Gastrocnemius medialis (tissue), 4 donors: ENCODE data around the gene CYP27A1. TPM values are rescaled to one million over a fixed set of nuclear protein-coding genes. Genes with fewer than 3 reads are reported as not detected.

Experiments used
- ATAC-seq, 2 donors: fragments of 150-250 bp; one replicate each; pipeline ENCODE4 v1.9.1; 2016
- DNase-seq, 2 donors: peaks; one replicate each; pipeline ENCODE4 v3.0.0-alpha.2; 2019
- H3K27ac ChIP-seq, 4 donors: fragments of 200-600 bp; sonication (generic); 1 replicate in 1 of 4; 2 replicates in 3 of 4; pipeline ENCODE4 v1.5.1; 2016 to 2018; ENCODE audit warnings: mild to moderate bottlenecking in 2 of 4, moderate library complexity in 1 of 4
- H3K27me3 ChIP-seq, 3 donors: fragments of 200-600 bp; sonication (generic) in 2 of 3; 1 replicate in 1 of 3; 2 replicates in 2 of 3; pipeline versions ENCODE4 v1.5.1 to v1.6.0; 2016 to 2019; ENCODE audit warnings: mild to moderate bottlenecking in 1 of 3, moderate library complexity in 1 of 3
- H3K36me3 ChIP-seq, 2 donors: fragments of 200-600 bp; sonication (generic) in 1 of 2; one replicate each; pipeline ENCODE4 v1.5.1; 2017 to 2018
- H3K4me1 ChIP-seq, 2 donors: fragments of 200-600 bp; sonication (generic) in 1 of 2; one replicate each; pipeline ENCODE4 v1.5.1; 2016 to 2017; ENCODE audit warnings: mild to moderate bottlenecking in 2 of 2
- H3K4me3 ChIP-seq, 4 donors: fragments of 200-600 bp; sonication (generic) in 3 of 4; 1 replicate in 1 of 4; 2 replicates in 3 of 4; pipeline ENCODE4 v1.5.1; 2016 to 2019; ENCODE audit warnings: mild to moderate bottlenecking in 2 of 4
- H3K9me3 ChIP-seq, 3 donors: fragments of 200-600 bp; sonication (generic) in 2 of 3; 1 replicate in 1 of 3; 2 replicates in 2 of 3; pipeline ENCODE4 v1.5.1; 2016 to 2019
- CTCF ChIP-seq, 5 experiments: fragments of 450-650 bp in 3 of 5; fragments of 200-600 bp in 2 of 5; sonication (generic) in 2 of 5; IDR thresholded peaks in 4 of 5; conservative IDR thresholded peaks in 1 of 5; 1 replicate in 4 of 5; 2 replicates in 1 of 5; pipeline ENCODE4 v1.5.1; 2016 to 2019; ENCODE audit warnings: antibody characterized with exemption in 5 of 5, mild to moderate bottlenecking in 3 of 5, moderate library complexity in 3 of 5
- POLR2A ChIP-seq, 2 donors: fragments of 450-650 bp; IDR thresholded peaks; one replicate each; pipeline ENCODE4 v1.6.1; 2017; ENCODE audit warnings: antibody characterized with exemption in 2 of 2, mild to moderate bottlenecking in 2 of 2, moderate library complexity in 2 of 2
- in situ Hi-C, 4 donors: fragments of 200-750 bp; cut with MboI; loops; one replicate each; pipeline versions ENCODE4 v1.15.0 to v1.8.0; 2017; ENCODE audit warnings: low sequenced_read_pairs in 4 of 4
- intact Hi-C: fragments of 100-400 bp; cut with DNase I; formaldehyde crosslinking; loops from one replicate; pipeline ENCODE4 v1.15.1; 2023; ENCODE audit warnings: low total_unique reads
- total RNA-seq, 4 donors: library from RNA; depleted of rRNA; stranded (reverse); fragments of >200 nt; gene quantifications; one replicate each; pipeline versions ENCODE4 v1.1.0 to v1.2.3, GENCODE V29; 2016

The CYP27A1 gene
- total RNA-seq, 4 donors from 2014 or later, result 17.9 to 56.3 (median 26.8) TPM

GRCh38 chr2:218780851-218781690 lies 876 bp upstream of the CYP27A1 start:
- no peaks in the 10 kb centered on the region for H3K36me3 ChIP-seq
- intact Hi-C loops, result loop anchor here (5.0 kb wide), 2 partner anchors 66 to 69 kb away; partner anchors contain the start of gene TTLL4
- in situ Hi-C loops, result loop anchor here in 2 of 4 donors (10.0 kb wide), 2 partner anchors 54 to 66 kb away; partner anchors contain the start of genes PRKAG3 (in 1 of the 2) and TTLL4 (in 1 of the 2)
- ATAC-seq (no peak), DNase-seq (no peak)
- H3K4me1 ChIP-seq, result peaks cover 21 to 22% of the 10 kb centered on the region in 2 donors
- no peaks in the 10 kb centered on the region for H3K27me3 ChIP-seq
- peak overlapping the region; percentile 75 to 82 (median 78) for H3K4me3 ChIP-seq
- no peaks in the 10 kb centered on the region for H3K9me3 ChIP-seq
- no peak for TF ChIP-seq CTCF (IDR thresholded peaks at IDR 0.05 in 4 of 5, conservative IDR thresholded peaks at IDR 0.05 in 1 of 5)
- no peak for TF ChIP-seq POLR2A (IDR thresholded peaks at IDR 0.05)
- H3K27ac ChIP-seq, result peak overlapping the region; percentile 84 to 89 (median 86)

GRCh38 chr2:218782528-218782844 lies 539 bp downstream of the CYP27A1 start:
- in situ Hi-C loops, result loop anchor here in 2 of 4 donors (10.0 kb wide), 2 partner anchors 52 to 68 kb away; partner anchors contain the start of genes PRKAG3 (in 1 of the 2) and TTLL4 (in 1 of the 2)
- intact Hi-C loops, result loop anchor here (5.0 kb wide), 2 partner anchors 65 to 70 kb away; partner anchors contain the start of gene TTLL4
- no peak for DNase-seq
- H3K9me3 ChIP-seq, result no peaks in the 10 kb centered on the region
- H3K27me3 ChIP-seq, result no peaks in the 10 kb centered on the region
- TF ChIP-seq POLR2A (IDR thresholded peaks at IDR 0.05), result no peak
- TF ChIP-seq CTCF (IDR thresholded peaks at IDR 0.05 in 4 of 5, conservative IDR thresholded peaks at IDR 0.05 in 1 of 5), result no peak
- H3K4me3 ChIP-seq, result peak overlapping the region; percentile 75 to 82 (median 78)
- H3K36me3 ChIP-seq, result no peaks in the 10 kb centered on the region
- ATAC-seq, result peak; percentile 51 to 52
- H3K27ac ChIP-seq, result peak overlapping the region; percentile 84 to 89 (median 86)
- H3K4me1 ChIP-seq, result peaks cover 21 to 22% of the 10 kb centered on the region in 2 donors

- in situ Hi-C loops, result loop anchor here in 2 of 4 donors (10.0 kb wide), 2 partner anchors 51 to 69 kb away; partner anchors contain the start of genes PRKAG3 (in 1 of the 2) and TTLL4 (in 1 of the 2)
- peak overlapping the region in 2 of 4 donors; percentile 49 to 87 for H3K27ac ChIP-seq
- TF ChIP-seq POLR2A (IDR thresholded peaks at IDR 0.05) (no peak), CTCF (IDR thresholded peaks at IDR 0.05 in 4 of 5, conservative IDR thresholded peaks at IDR 0.05 in 1 of 5) (no peak)
- DNase-seq (no peak), ATAC-seq (no peak)
- H3K27me3 ChIP-seq, result no peaks in the 10 kb centered on the region
- no peaks in the 10 kb centered on the region for H3K9me3 ChIP-seq
- intact Hi-C loops, result loop anchor here (5.0 kb wide), 2 partner anchors 64 to 71 kb away; partner anchors contain the start of gene TTLL4
- peak overlapping the region in 2 of 4 donors; percentile 20 to 75 for H3K4me3 ChIP-seq
- peaks cover 21 to 22% of the 10 kb centered on the region in 2 donors for H3K4me1 ChIP-seq
- H3K36me3 ChIP-seq, result no peaks in the 10 kb centered on the region
Measured at GRCh38 chr2:218783688-218784087, 1.7 kb downstream of the CYP27A1 start.

- ATAC-seq (no peak), DNase-seq (no peak)
- TF ChIP-seq CTCF (IDR thresholded peaks at IDR 0.05 in 4 of 5, conservative IDR thresholded peaks at IDR 0.05 in 1 of 5), result no peak
- H3K9me3 ChIP-seq, result no peaks in the 10 kb centered on the region
- in situ Hi-C loops, result loop anchor here in 2 of 4 donors (10.0 kb wide), 2 partner anchors 50 to 70 kb away; partner anchors contain the start of genes PRKAG3 (in 1 of the 2) and TTLL4 (in 1 of the 2)
- no peak overlapping the region for H3K4me3 ChIP-seq
- H3K27me3 ChIP-seq, result no peaks in the 10 kb centered on the region
- H3K4me1 ChIP-seq, result peaks cover 21 to 22% of the 10 kb centered on the region in 2 donors
- intact Hi-C loops, result no loop called here
- H3K36me3 ChIP-seq, result no peaks in the 10 kb centered on the region
- no peak overlapping the region for H3K27ac ChIP-seq
Measured at GRCh38 chr2:218785103-218785502, 3.2 kb downstream of the CYP27A1 start.
